Neural cell (in vitro differentiated cells): Measurements from ENCODE around the gene IL15RA.

ENCODE experiments used
- CTCF ChIP-seq: fragments of 450-650 bp; IDR thresholded peaks from 2 replicates; pipeline ENCODE4 v1.5.1; 2014; ENCODE audit warnings: antibody characterized with exemption, mild to moderate bottlenecking, moderate library complexity; ENCODE audit not compliant: poor library complexity, severe bottlenecking
- EP300 ChIP-seq: fragments of 450-650 bp; conservative IDR thresholded peaks from 2 replicates; pipeline ENCODE4 v1.6.1; 2014; ENCODE audit warnings: antibody characterized with exemption, mild to moderate bottlenecking, moderate library complexity; ENCODE audit not compliant: poor library complexity, severe bottlenecking
- EZH2 ChIP-seq: fragments of 200-600, 300-800 bp; shearing (Covaris generic), sonication (generic); IDR thresholded peaks from 2 replicates; pipeline ENCODE4 v1.6.1; 2014; ENCODE audit warnings: antibody characterized with exemption, low read length, borderline replicate concordance, mild to moderate bottlenecking; ENCODE audit not compliant: insufficient read depth, poor library complexity, severe bottlenecking
- MXI1 ChIP-seq: fragments of 450-650 bp; conservative IDR thresholded peaks from 2 replicates; pipeline ENCODE4 v1.6.1; 2014; ENCODE audit warnings: antibody characterized with exemption, mild to moderate bottlenecking; ENCODE audit not compliant: poor library complexity, severe bottlenecking
- POLR2AphosphoS5 ChIP-seq: IDR thresholded peaks from 2 replicates; pipeline ENCODE4 v1.6.1; 2012
- RAD21 ChIP-seq: fragments of 450-650 bp; conservative IDR thresholded peaks from 2 replicates; pipeline ENCODE4 v1.6.1; 2014; ENCODE audit warnings: antibody characterized with exemption, mild to moderate bottlenecking, moderate library complexity
- REST ChIP-seq: IDR thresholded peaks from 2 replicates; pipeline ENCODE4 v1.6.1; 2012; ENCODE audit warnings: borderline replicate concordance
- SMC3 ChIP-seq: fragments of 450-650 bp; conservative IDR thresholded peaks from 2 replicates; pipeline ENCODE4 v1.6.1; 2014; ENCODE audit warnings: antibody characterized with exemption, mild to moderate bottlenecking, moderate library complexity; ENCODE audit not compliant: poor library complexity
- TAF1 ChIP-seq: IDR thresholded peaks from 2 replicates; pipeline ENCODE4 v1.6.1; 2012; ENCODE audit warnings: low read depth

- TF ChIP-seq EZH2 (no peak), POLR2AphosphoS5 (no peak), CTCF (no peak), REST (no peak), RAD21 (no peak), TAF1 (no peak), SMC3 (no peak), EP300 (no peak), MXI1 (no peak)
Observed at GRCh38 chr10:5976512-5977470, 552 bp downstream of the IL15RA start.
